Dermis microvascular lymphatic vessel endothelial cell (primary cell): ENCODE measurements around the gene RAET1G. TPM values are rescaled to one million over a fixed set of nuclear protein-coding genes. Genes with fewer than 3 reads are reported as not detected.

Source experiments
- DNase-seq, 2 donors: peaks; one replicate each; pipeline versions ENCODE4 v3.0.0 to v3.0.0-alpha.2; 2010; ENCODE audit warnings: low read depth in 2 of 2
- total RNA-seq: library from RNA; depleted of rRNA; stranded (reverse); fragments of >200 nt; gene quantifications from 2 replicates; pipeline ENCODE4 v1.2.1, GENCODE V29; 2014

The RAET1G gene
- total RNA-seq, 1 donor from 2014 or later: under 0.01 TPM

- no peak for DNase-seq
Observed at GRCh38 chr6:149867876-149868640, 54.9 kb downstream of the RAET1G start.

Other genes with a start within 250 kb of the RAET1G start
- gene LATS1, start 205.0 kb downstream of the RAET1G start, total RNA-seq: 5.5 and 8.2 TPM in 2 replicates
- gene NUP43, start 176.6 kb downstream of the RAET1G start, total RNA-seq: 26.8 and 30.4 TPM in 2 replicates
- 102 and 103 TPM in 2 replicates for gene PCMT1, start 173.4 kb downstream of the RAET1G start, total RNA-seq
- gene LRP11, start 58.8 kb downstream of the RAET1G start, total RNA-seq: 5.9 and 7.1 TPM in 2 replicates
- gene RAET1E, start 25.0 kb downstream of the RAET1G start, total RNA-seq: 0.13 TPM in 1 of 2 replicates, not detected in the other
- 1.0 and 1.4 TPM in 2 replicates for gene ULBP2, start 18.9 kb upstream of the RAET1G start, total RNA-seq
- gene ULBP1, start 40.8 kb upstream of the RAET1G start, total RNA-seq: under 0.01 TPM in 2 replicates
- not detected in 2 replicates for gene RAET1L, start 102.4 kb upstream of the RAET1G start, total RNA-seq
- 3.9 and 4.0 TPM in 2 replicates for gene ULBP3, start 146.0 kb upstream of the RAET1G start, total RNA-seq
- gene PPP1R14C, start 219.9 kb upstream of the RAET1G start, total RNA-seq: not detected in 2 replicates